GM18499 (cell line): ENCODE data around the gene USP6NL.
"Not testable (repeated sequence)": the region's sequence is repeated elsewhere in the genome, so short reads cannot be mapped to it uniquely, and the experiment has no call there.

Source experiments
- ATAC-seq: cut with Tn5 transposase; IDR thresholded peaks from one replicate; pipeline ENCODE4 v1.9.1; 2021; ENCODE audit warnings: moderate number of reproducible peaks; ENCODE audit not compliant: insufficient read depth, unreplicated experiment

Gene USP6NL

DNA sequence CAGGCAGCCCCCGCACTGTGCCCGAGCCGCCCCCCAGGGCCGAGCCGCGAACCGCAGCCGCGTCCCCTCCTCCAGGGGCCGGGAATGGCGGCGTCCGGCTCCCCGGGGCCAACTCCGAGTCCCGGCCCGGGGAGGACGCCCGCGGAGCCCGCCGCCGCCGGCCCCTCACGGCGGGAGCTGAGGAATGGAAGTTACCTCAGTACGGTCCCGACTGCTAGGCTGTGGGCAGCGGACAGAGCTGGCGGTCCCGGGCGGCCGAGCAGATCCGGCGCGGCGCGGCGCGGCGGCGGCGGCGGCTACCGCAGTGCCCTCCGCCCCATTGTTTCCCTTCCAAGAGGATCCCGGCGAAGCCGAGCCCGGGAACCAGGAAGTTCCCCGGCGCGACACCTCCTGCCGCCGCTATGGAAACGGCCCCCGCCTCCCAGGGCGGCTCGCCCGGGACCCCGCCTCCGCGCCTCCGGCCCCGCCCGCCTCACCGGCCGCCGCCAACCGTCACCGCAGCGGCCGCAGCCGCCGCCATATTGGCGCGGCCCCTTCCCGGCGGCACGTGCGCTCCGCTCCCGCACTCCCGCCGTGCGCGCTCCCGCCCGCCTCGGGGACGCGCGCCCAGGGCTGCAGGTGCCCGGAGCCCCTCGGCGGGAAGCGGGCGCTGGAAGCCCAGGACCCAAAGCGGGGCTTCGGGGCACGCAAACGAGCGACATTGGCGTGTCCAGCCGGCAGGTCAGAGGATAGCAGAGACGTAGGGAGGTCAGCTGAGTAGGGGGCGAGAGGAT is at the start of gene USP6NL:
USP6NL (minus strand) TSS at position 403 of the 773 bp plus-strand sequence. CDS start 14,016 bp downstream, outside the sequence.
- ATAC-seq = no peak

GRCh38 chr10:11658801-11659368 is 47.4 kb upstream of the USP6NL start:
- no peak for ATAC-seq

DNA sequence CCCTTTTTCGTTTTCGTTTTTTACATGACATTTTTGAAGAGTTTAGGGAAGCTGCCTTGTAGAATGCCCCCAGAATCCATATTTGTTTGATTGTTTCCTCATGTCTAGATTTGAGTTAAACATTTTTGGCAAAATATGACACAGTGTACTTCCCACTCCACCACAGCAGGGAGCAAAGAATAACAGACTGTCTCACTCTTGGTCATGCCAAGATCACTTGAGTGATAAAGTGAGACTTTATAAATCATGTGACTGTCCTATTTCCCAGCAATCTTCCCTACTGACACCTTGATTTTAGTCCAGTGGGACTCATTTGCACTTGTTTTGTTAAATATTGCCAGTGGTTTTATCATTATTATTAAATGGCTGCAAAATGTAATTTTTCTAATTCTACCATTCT is 44.4 kb upstream of the USP6NL start:
- no peak for ATAC-seq

DNA sequence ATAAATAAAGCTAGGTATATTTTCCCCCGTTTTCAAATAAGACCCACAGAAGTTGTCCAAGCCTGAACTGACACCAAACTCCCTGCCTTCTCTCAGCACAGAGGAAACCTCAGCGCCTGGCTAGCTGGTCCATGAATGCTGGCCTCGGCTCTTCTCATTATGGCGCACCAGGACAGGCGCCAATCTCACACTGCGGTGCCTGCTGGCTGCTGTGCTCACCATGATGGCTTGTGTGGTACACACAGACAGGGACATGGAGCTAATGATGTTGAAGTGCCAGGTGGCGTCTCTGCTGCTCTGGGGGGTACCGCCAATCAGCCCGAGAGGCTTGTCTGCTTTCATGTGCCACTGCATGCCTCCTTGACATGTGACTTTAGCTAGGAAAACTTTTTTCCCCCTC is 43.2 kb upstream of the USP6NL start:
- no peak for ATAC-seq

DNA sequence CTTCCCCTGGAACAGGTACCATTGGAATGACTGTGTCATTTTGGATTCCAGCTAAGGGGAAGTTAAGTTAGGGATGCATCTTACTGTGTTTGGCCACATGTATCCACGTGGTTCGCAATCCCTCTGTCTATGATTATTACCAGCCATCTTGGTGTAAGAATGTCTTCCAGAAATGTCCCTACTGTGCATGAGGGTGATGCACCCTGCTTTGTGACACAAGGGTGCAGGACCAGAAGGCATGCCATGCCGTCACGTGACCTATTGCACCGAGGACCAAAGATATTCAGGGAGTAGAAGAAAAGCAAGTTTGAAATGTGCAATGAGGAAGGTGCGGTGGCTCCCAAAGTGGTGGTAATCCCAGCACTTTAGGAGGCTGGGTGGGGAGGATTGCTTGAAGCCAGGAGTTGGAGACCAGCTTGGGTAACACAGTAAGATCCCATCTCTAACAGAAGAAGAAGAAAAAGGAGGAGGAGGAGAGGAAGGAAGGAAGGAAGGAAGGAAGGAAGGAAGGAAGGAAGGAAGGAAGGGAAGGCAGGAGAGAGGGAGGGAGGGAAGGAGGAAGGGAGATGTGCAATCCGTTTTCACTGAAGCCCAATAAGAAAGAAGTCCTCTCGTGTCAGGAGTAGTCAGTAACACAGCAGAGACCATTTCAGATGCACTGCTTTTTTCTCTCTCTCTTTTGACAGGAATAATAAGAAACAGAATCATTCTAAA is 42.5 kb upstream of the USP6NL start:
- ATAC-seq = no peak

GRCh38 chr10:11647676-11648075 is 36.2 kb upstream of the USP6NL start:
- no peak for ATAC-seq

DNA sequence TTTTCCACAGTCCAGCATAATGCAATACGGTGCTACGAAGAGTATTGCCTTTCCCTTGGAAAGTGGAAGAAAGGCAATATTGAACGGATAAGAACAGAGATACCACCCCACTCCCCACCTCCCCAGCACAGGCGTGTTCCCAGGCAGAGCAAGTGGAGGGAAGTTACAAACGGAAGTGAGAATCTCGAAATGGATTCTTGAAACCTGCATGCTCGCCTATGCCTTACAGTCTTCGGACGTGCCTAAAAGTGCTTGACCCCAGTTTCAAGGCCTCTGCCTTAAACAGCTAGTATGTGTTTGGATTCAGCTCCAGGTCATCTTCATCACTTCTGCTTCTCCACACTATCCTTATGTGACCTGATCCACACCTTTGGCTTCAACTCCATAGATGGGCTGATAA is 35.0 kb upstream of the USP6NL start:
- no peak for ATAC-seq

- no peak for ATAC-seq
Observed at GRCh38 chr10:11643039-11643438, 31.6 kb upstream of the USP6NL start.

DNA sequence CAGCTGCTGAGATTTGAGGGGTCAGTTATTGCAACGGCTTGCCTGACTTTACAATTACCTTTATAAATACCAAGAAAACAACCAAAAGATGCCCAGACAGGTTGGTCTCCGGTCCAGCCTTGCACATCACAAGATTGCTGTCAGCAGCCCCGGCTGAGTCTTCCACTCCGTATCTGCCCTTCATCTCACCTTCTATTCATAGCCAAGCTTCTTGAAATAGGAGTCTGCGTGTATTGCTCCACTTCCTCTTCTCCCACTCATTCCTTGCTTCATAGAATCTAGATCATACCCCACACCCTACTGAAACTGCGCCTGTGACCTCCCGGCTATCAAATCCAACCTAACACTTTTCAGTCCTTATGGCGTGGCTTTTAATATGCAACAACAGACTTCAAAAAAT is 31.1 kb upstream of the USP6NL start:
- no peak for ATAC-seq

GRCh38 chr10:11639849-11640764 is 28.7 kb upstream of the USP6NL start:
- ATAC-seq = no peak

DNA sequence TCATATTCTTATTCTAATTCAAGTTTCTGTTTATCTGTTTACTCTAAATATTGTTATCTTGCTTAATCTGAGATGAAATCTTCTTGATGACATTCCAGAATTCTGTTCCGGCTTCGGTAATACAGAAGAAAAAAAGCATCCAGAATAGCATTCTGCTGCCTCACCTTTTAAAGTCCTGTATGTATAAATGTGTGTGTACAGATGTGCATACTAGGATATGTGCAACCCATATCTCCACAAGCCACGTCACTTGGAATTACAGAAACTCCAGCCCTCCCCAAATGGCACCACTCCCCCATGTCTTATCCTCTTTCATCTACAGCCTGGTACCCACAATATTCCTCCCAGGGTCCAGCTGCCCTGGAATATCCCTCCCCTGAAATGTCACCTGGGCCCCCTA is 27.9 kb upstream of the USP6NL start:
- ATAC-seq = no peak

- peak; percentile 79 for ATAC-seq
Observed at GRCh38 chr10:11638055-11638698, 26.7 kb upstream of the USP6NL start.

- ATAC-seq = no peak
Observed at GRCh38 chr10:11636697-11637303, 25.4 kb upstream of the USP6NL start.

- peak; percentile 95 for ATAC-seq
Observed at GRCh38 chr10:11631890-11632587, 20.6 kb upstream of the USP6NL start.

DNA sequence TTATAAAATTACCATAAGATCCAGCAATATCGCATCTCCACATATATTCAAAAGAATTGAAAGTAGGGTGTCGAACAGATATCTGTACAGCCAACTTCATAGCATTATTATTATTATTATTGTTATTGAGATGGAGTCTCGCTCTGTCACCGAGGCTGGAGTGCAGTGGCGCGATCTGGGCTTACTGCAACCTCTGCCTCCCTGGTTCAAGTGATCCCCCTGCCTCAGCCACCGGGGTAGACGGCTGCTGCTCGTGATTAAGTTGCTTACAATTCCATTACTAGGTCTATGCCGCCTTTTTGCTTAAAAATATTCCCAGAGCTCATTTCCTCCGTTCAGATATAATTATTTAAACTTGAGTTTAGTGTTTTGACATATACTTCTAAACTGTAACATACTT is 19.8 kb upstream of the USP6NL start:
- ATAC-seq = no peak

GRCh38 chr10:11629731-11630130 is 18.3 kb upstream of the USP6NL start:
- ATAC-seq = no peak

DNA sequence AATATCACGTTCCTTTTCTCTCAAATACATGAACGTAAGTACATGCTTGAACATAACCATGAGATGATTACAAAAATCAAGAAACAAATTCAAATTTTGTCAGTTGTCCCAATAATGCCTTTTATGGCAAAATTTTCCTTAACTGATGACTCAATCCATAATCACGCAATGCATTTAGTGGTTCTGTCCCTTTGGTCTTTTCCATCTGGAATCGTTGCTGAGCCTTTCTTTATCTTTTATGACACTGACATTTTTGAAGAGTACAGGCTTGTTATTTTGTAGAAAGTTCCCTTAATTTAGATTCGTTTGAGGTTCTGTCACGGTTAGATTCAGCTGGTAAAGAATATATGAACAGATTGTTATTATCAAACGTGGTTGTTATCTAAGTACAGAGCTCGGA is 16.5 kb upstream of the USP6NL start:
- not testable (repeated sequence) for ATAC-seq

DNA sequence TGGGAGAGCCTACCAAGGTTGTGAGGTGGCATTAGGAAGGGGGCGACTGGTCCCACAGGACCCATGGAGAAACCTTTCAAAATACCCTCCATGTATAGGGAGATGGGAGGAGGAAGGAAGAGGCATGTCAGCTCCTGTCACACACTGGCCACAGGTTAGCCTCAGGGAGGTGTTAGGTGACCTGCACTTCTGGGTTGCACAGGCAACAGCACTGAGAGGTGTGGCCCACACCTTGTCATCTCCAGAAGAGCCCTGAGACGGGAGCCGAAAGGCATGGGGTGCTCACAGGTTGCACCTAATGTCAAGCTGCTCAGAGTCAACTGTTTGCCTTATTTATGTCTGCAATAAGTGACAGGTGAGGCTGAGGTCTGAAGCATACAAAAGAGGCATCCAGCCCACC is 14.6 kb upstream of the USP6NL start:
- no peak for ATAC-seq
